Right lobe of liver (tissue), 6 donors: ENCODE data around the gene KCNMA1. TPM values are rescaled to one million over a fixed set of nuclear protein-coding genes. Genes with fewer than 3 reads are reported as not detected.
A peak's percentile ranks its signal among the peaks of the same experiment; 100 is the strongest.

Experiments
- ATAC-seq, 4 donors: fragments of 200-7000 bp; cut with Tn5 transposase; one replicate each; pipeline ENCODE4 v1.9.1; 2020; ENCODE audit warnings: mild to moderate bottlenecking in 4 of 4, moderate library complexity in 4 of 4
- DNase-seq, 3 donors: peaks; one replicate each; pipeline ENCODE4 v3.0.0-alpha.2; 2020
- H3K27ac ChIP-seq, 3 donors: fragments of 200-600 bp; one replicate each; pipeline ENCODE4 v1.8.0; 2022
- H3K27me3 ChIP-seq, 2 donors: fragments of 200-600 bp; one replicate each; pipeline ENCODE4 v1.8.0; 2022
- H3K36me3 ChIP-seq, 4 donors: fragments of 200-600 bp; sonication (generic) in 1 of 4; one replicate each; pipeline versions ENCODE4 v1.5.1 to v1.8.0; 2017 to 2022; ENCODE audit warnings: control low read depth in 1 of 4
- H3K4me1 ChIP-seq, 4 donors: fragments of 200-600 bp; sonication (generic) in 1 of 4; one replicate each; pipeline versions ENCODE4 v1.5.1 to v1.8.0; 2017 to 2022; ENCODE audit warnings: control low read depth in 1 of 4
- H3K4me3 ChIP-seq, 3 donors: fragments of 200-600 bp; one replicate each; pipeline ENCODE4 v1.8.0; 2022
- H3K9me3 ChIP-seq, 4 donors: fragments of 200-600 bp; sonication (generic) in 1 of 4; one replicate each; pipeline versions ENCODE4 v1.5.1 to v1.8.0; 2017 to 2022; ENCODE audit warnings: control low read depth in 1 of 4
- CTCF ChIP-seq, 4 donors: fragments of 200-600 bp in 3 of 4; fragments of 450-650 bp in 1 of 4; IDR thresholded peaks; one replicate each; pipeline versions ENCODE4 v1.5.1 to v1.8.0; 2016 to 2022; ENCODE audit warnings: antibody characterized with exemption in 4 of 4, mild to moderate bottlenecking in 2 of 4
- POLR2A ChIP-seq: fragments of 450-650 bp; IDR thresholded peaks from one replicate; pipeline ENCODE4 v1.6.1; 2017; ENCODE audit warnings: antibody characterized with exemption, mild to moderate bottlenecking
- WGBS: methylation state at CpG from one replicate; pipeline ENCODE4 v1.1.6; 2018; ENCODE audit warnings: low coverage, low lambda C conversion rate; ENCODE audit not compliant: insufficient coverage; ENCODE audit errors: missing lambda C conversion rate; 5-methylcytosine and 5-hydroxymethylcytosine counted together
- intact Hi-C, 2 donors: fragments of 100-400 bp; cut with DNase I; formaldehyde crosslinking; loops; one replicate each; pipeline versions ENCODE4 v1.11.2 to v1.14.1; 2022
- total RNA-seq, 6 experiments: library from RNA; depleted of rRNA in 2 of 6; stranded (reverse); fragments of >200 nt in 2 of 6; fragmentation: NEBNext Ultra II Directional in 3 of 6; extraction: Animal tissue kit (Norgen Biotek cat#: 25700) in 3 of 6; gene quantifications; one replicate each; pipeline versions ENCODE4 v1.1.0 to v1.2.4, GENCODE V29; 2016 to 2023
- donor health status: DM: no; HTN: yes; CAD: no.
- donor health status: DM: no; HTN: no; CAD: no.
- donor health status: DM: no; HTN: no; CAD: no.
- donor health status: DM: no; HTN: yes; CAD: no.
- donor health status: DM: no; HTN: yes; CAD: no.

The KCNMA1 gene
- total RNA-seq, 6 experiments from 2014 or later: 5.7 to 48.0 (median 15.1) TPM

DNA sequence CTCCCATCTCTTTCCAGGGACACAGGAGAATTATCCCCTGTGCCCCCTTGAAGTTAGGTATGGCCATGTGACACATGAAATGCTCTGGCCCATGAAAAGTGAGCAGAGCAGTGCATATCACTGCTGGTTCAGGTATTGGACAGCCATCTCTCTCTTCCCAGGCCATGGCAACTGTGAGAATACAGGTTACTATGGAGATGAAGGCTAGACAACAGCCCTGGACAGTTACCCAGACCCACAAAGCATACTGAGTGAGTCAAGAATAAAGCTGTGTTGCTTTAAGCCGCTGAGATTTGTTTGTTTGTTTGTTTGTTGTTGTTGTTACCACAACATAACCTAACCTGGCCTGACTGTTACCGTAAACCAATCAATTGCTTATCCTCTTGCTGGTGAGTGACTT lies 722.3 kb downstream of the KCNMA1 start:
- no peaks in the 10 kb centered on the region for H3K27me3 ChIP-seq
- no peaks in the 10 kb centered on the region for H3K36me3 ChIP-seq
- no peak overlapping the region for H3K4me3 ChIP-seq
- no CpG with 5 or more reads among the region's 2 CpGs for WGBS
- no peaks in the 10 kb centered on the region for H3K9me3 ChIP-seq
- TF ChIP-seq CTCF (IDR thresholded peaks at IDR 0.05): no peak
- no peak for TF ChIP-seq POLR2A
- DNase-seq: no peak
- no peak overlapping the region for H3K27ac ChIP-seq
- ATAC-seq: no peak
- intact Hi-C loops: no loop called here
- peaks cover 0 to 10% (median 5%) of the 10 kb centered on the region in 4 donors for H3K4me1 ChIP-seq

GRCh38 chr10:76911184-76911583 lies 726.4 kb downstream of the KCNMA1 start:
- no peaks in the 10 kb centered on the region for H3K27me3 ChIP-seq
- peaks cover 0 to 10% (median 5%) of the 10 kb centered on the region in 4 donors for H3K4me1 ChIP-seq
- 43% methylated on average over 1 of the region's 1 CpG for WGBS
- TF ChIP-seq POLR2A: no peak
- no peak for TF ChIP-seq CTCF (IDR thresholded peaks at IDR 0.05)
- no peaks in the 10 kb centered on the region for H3K36me3 ChIP-seq
- H3K9me3 ChIP-seq: no peaks in the 10 kb centered on the region
- H3K27ac ChIP-seq: peak overlapping the region in 2 of 3 donors; percentile 39 to 71
- intact Hi-C loops: no loop called here
- no peak overlapping the region for H3K4me3 ChIP-seq
- peak; percentile 55 to 83 (median 80) for DNase-seq
- ATAC-seq: peak; percentile 89 to 98 (median 96)

DNA sequence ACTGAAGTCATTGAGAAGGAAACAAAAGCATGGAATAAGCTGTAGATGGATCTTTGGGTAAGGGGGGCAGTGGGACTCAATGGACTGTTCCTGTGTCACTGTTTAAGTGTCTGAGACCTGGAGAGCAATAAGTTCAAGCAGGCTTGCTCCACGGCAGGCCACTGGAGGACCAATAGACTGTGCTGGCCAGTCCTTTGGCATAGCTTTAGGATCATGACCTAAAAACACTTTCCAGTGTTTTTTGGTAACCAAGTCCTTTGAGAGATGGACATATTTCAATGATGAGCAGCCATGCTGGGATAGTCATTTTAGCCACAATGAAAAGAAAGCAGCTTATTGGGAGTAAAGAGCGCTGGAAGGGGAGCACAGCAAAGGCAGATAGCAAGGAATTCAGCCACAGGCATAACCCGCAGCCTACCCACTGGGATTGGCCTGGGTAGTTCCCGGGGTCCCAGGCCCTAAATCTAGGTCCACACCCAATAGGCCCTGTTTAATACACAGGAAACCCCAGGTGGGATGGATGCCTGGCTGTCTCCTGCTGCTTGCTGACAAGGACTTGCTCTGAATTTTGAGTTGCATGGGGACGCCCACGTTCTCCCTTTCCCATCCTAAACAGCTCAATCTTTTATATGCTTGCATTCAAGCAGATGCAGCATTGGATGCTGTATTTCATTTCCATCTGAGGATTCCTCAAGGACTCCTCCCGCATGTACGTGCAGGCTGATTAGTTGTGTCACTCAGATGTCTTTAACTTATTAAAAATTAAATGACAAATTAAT lies 727.2 kb downstream of the KCNMA1 start:
- H3K4me3 ChIP-seq: no peak overlapping the region
- no peaks in the 10 kb centered on the region for H3K9me3 ChIP-seq
- 89% methylated on average over 6 of the region's 8 CpGs for WGBS
- no peaks in the 10 kb centered on the region for H3K27me3 ChIP-seq
- H3K36me3 ChIP-seq: no peaks in the 10 kb centered on the region
- peak overlapping the region in 2 of 3 donors; percentile 39 to 69 for H3K27ac ChIP-seq
- DNase-seq: no peak
- no peak for ATAC-seq
- intact Hi-C loops: no loop called here
- H3K4me1 ChIP-seq: peaks cover 0 to 10% (median 5%) of the 10 kb centered on the region in 4 donors
- no peak for TF ChIP-seq POLR2A
- TF ChIP-seq CTCF (IDR thresholded peaks at IDR 0.05): no peak

DNA sequence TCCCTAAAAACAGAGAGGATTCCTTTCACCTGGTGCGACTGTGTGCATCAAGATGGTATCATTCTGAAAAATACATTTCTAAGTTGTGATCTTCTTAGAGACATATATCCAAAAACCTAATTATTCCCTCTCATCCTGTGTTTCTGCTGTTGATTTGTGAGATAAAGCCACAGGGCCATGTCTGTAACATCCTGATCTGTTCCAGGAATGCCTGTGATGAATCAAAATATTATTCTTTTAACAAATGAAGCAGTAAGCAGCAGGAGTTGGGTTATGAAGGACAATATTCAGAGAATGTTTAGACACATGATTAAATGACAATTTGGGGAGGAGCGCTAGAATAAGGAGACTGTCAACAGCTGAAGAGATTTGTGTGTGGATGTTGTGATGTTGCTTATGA lies 731.4 kb downstream of the KCNMA1 start:
- no peak for DNase-seq
- 96% methylated on average over 2 of the region's 2 CpGs for WGBS
- intact Hi-C loops: no loop called here

More for the DNA sequence above, 731.4 kb downstream of the KCNMA1 start:
- Histone ChIP-seq H3K36me3 (no peaks in the 10 kb centered on the region), H3K27ac (no peak overlapping the region), H3K27me3 (no peaks in the 10 kb centered on the region), H3K4me1 (peaks cover 0 to 7% (median 2%) of the 10 kb centered on the region in 4 donors), H3K9me3 (no peaks in the 10 kb centered on the region), H3K4me3 (no peak overlapping the region)
- no peak for TF ChIP-seq CTCF (IDR thresholded peaks at IDR 0.05)
- no peak for TF ChIP-seq POLR2A
- ATAC-seq: no peak
